Neural progenitor cell (in vitro differentiated cells): ENCODE results near the gene ARMC6. TPM values are rescaled to one million over a fixed set of nuclear protein-coding genes. Genes with fewer than 3 reads are reported as not detected.

Source experiments
- DNase-seq: peaks from one replicate; pipeline ENCODE4 v3.0.0-alpha.2; 2016; ENCODE audit warnings: low spot score
- H2AFZ ChIP-seq: fragments of 200-600 bp; sonication (generic); replicated peaks from 2 replicates; pipeline ENCODE4 v1.6.1; 2016; ENCODE audit warnings: antibody characterized with exemption
- H3F3A ChIP-seq: fragments of 200-600 bp; sonication (generic); 2 replicates; pipeline ENCODE4 v1.6.1; 2016; ENCODE audit warnings: antibody characterized with exemption, low read depth
- H3K27ac ChIP-seq: fragments of 200-600 bp; sonication (generic); 2 replicates; pipeline ENCODE4 v1.5.1; 2016; ENCODE audit warnings: mild to moderate bottlenecking
- H3K27me3 ChIP-seq: fragments of 200-600 bp; sonication (generic); 2 replicates; pipeline ENCODE4 v1.6.1; 2016; ENCODE audit warnings: mild to moderate bottlenecking, moderate library complexity
- H3K36me3 ChIP-seq: fragments of 200-600 bp; sonication (generic); 2 replicates; pipeline ENCODE4 v1.5.1; 2016
- H3K4me1 ChIP-seq: fragments of 200-600 bp; sonication (generic); 2 replicates; pipeline ENCODE4 v1.6.1; 2016; ENCODE audit warnings: mixed run types
- H3K4me2 ChIP-seq: fragments of 200-600 bp; sonication (generic); 2 replicates; pipeline ENCODE4 v1.6.1; 2016
- H3K4me3 ChIP-seq: fragments of 200-600 bp; sonication (generic); 2 replicates; pipeline ENCODE4 v1.5.1; 2016
- H3K79me2 ChIP-seq: fragments of 200-600 bp; sonication (generic); 2 replicates; pipeline ENCODE4 v1.6.1; 2016; ENCODE audit warnings: low read depth
- H3K9ac ChIP-seq: fragments of 200-600 bp; sonication (generic); 2 replicates; pipeline ENCODE4 v1.6.1; 2016
- H3K9me3 ChIP-seq: fragments of 200-600 bp; sonication (generic); 2 replicates; pipeline ENCODE4 v1.5.1; 2016; ENCODE audit warnings: low read depth
- H4K20me1 ChIP-seq: fragments of 200-600 bp; sonication (generic); 2 replicates; pipeline ENCODE4 v1.6.1; 2016; ENCODE audit warnings: low read depth
- H3K27ac Mint-ChIP-seq: 3 replicates; pipeline ENCODE4 v1.8.0; 2021; ENCODE audit warnings: mixed read lengths
- H3K27me3 Mint-ChIP-seq: 2 replicates; pipeline ENCODE4 v1.8.0; 2022; ENCODE audit warnings: low read depth, mild to moderate bottlenecking, inconsistent platforms, moderate library complexity, mixed read lengths; ENCODE audit not compliant: insufficient read depth
- H3K36me3 Mint-ChIP-seq: 3 replicates; pipeline ENCODE4 v1.8.0; 2021; ENCODE audit warnings: mixed read lengths
- H3K4me1 Mint-ChIP-seq: 3 replicates; pipeline ENCODE4 v1.8.0; 2021; ENCODE audit warnings: mixed read lengths
- H3K4me3 Mint-ChIP-seq: 3 replicates; pipeline ENCODE4 v1.8.0; 2021; ENCODE audit warnings: mild to moderate bottlenecking, moderate library complexity, mixed read lengths
- H3K9me3 Mint-ChIP-seq: 3 replicates; pipeline ENCODE4 v1.8.0; 2020; ENCODE audit warnings: mixed read lengths
- EZH2 ChIP-seq: fragments of 200-600 bp; sonication (generic); IDR thresholded peaks from 2 replicates; pipeline ENCODE4 v1.6.1; 2017; ENCODE audit warnings: antibody characterized with exemption, mild to moderate bottlenecking, moderate library complexity
- EZH2phosphoT487 ChIP-seq: fragments of 200-600 bp; sonication (generic); IDR thresholded peaks from 2 replicates; pipeline ENCODE4 v1.6.1; 2017; ENCODE audit warnings: antibody characterized with exemption
- total RNA-seq: library from RNA; depleted of rRNA; stranded (reverse); fragments of >200 nt; gene quantifications from 2 replicates; pipeline ENCODE4 v1.2.3, GENCODE V29; 2015; ENCODE audit warnings: low replicate concordance
- TF ChIP-seq, protein P1 (sequence below): fragments of 200-600 bp; sonication (generic); IDR thresholded peaks from 2 replicates; pipeline ENCODE4 v1.5.1; 2017; ENCODE audit warnings: antibody characterized with exemption, mild to moderate bottlenecking

The ARMC6 gene
- total RNA-seq, 1 donor from 2014 or later, result 18.1 TPM

DNA sequence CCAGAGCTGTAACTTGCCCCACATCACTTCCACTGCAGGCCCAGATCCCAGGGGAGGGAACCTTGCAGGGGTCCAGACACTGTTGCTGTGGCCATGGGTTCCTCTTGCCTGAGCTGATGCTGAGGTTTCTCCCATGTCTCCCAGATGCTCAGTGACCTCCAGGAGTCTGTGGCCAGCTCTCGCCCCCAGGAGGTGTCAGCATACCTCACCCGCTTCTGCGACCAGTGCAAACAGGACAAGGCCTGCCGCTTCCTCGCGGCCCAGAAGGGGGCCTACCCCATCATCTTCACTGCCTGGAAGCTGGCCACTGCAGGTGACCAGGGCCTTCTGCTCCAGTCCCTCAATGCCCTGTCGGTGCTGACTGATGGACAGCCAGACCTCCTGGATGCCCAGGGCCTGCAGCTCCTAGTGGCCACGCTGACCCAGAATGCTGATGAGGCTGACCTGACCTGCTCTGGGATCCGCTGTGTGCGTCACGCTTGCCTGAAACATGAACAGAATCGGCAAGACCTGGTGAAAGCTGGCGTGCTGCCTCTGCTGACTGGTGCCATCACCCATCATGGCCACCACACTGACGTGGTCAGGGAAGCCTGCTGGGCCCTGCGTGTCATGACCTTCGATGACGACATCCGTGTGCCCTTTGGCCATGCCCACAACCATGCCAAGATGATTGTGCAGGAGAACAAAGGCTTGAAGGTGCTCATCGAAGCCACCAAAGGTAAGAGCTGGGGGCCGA is 18.2 kb downstream of the ARMC6 start:
- Histone ChIP-seq H3K27ac (no peak overlapping the region), H3K4me1 (no peaks in the 10 kb centered on the region), H3K27me3 (no peaks in the 10 kb centered on the region), H3K4me2 (no peak overlapping the region), H3K4me3 (no peak overlapping the region), H2AFZ (no peak overlapping the region), H3F3A (no peaks in the 10 kb centered on the region), H3K9ac (no peak overlapping the region), H3K9me3 (no peaks in the 10 kb centered on the region), H4K20me1 (no peaks in the 10 kb centered on the region), H3K79me2 (no peaks in the 10 kb centered on the region), H3K36me3 (no peaks in the 10 kb centered on the region)
- peaks cover 3% of the 10 kb centered on the region for H3K27me3 Mint-ChIP-seq
- peaks cover 8% of the 10 kb centered on the region for H3K36me3 Mint-ChIP-seq
- no peak overlapping the region for H3K27ac Mint-ChIP-seq
- H3K9me3 Mint-ChIP-seq, result no peaks in the 10 kb centered on the region
- no peaks in the 10 kb centered on the region for H3K4me1 Mint-ChIP-seq
- TF ChIP-seq, protein P1, sequence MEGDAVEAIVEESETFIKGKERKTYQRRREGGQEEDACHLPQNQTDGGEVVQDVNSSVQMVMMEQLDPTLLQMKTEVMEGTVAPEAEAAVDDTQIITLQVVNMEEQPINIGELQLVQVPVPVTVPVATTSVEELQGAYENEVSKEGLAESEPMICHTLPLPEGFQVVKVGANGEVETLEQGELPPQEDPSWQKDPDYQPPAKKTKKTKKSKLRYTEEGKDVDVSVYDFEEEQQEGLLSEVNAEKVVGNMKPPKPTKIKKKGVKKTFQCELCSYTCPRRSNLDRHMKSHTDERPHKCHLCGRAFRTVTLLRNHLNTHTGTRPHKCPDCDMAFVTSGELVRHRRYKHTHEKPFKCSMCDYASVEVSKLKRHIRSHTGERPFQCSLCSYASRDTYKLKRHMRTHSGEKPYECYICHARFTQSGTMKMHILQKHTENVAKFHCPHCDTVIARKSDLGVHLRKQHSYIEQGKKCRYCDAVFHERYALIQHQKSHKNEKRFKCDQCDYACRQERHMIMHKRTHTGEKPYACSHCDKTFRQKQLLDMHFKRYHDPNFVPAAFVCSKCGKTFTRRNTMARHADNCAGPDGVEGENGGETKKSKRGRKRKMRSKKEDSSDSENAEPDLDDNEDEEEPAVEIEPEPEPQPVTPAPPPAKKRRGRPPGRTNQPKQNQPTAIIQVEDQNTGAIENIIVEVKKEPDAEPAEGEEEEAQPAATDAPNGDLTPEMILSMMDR, result no peak
- TF ChIP-seq EZH2phosphoT487 (no peak), EZH2 (no peak)
- no peak overlapping the region for H3K4me3 Mint-ChIP-seq
- no peak for DNase-seq

DNA sequence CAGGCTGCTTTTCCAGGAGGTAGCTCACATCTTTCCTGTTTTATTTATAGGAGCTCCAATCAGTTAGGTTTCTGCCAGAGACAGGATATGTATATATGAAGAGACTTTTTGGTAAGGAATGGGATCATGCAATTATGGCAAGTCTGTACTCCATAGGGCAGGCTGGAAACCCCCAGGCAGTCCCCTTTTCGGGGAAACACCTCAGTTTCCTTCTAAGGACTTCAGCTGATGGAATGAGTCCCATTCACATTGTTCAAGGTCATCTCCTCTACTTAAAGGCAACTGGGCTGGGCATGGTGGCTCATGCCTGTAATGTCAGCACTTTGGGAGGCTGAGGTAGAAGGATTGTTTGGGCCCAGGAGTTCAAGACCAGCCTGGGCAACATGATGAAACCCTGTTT is 19.5 kb downstream of the ARMC6 start:
- H3K9me3 ChIP-seq, result no peaks in the 10 kb centered on the region
- no peak overlapping the region for H2AFZ ChIP-seq
- peaks cover 5% of the 10 kb centered on the region for H3K36me3 Mint-ChIP-seq
- no peaks in the 10 kb centered on the region for H3K36me3 ChIP-seq
- H3K9me3 Mint-ChIP-seq, result no peaks in the 10 kb centered on the region
- H3K79me2 ChIP-seq, result no peaks in the 10 kb centered on the region
- H3K9ac ChIP-seq, result no peak overlapping the region
- no peak overlapping the region for H3K4me3 ChIP-seq
- H3K4me3 Mint-ChIP-seq, result no peak overlapping the region
- H3K27me3 ChIP-seq, result no peaks in the 10 kb centered on the region
- no peaks in the 10 kb centered on the region for H4K20me1 ChIP-seq
- H3K27ac ChIP-seq, result no peak overlapping the region
- no peak overlapping the region for H3K27ac Mint-ChIP-seq
- H3K4me1 Mint-ChIP-seq, result no peaks in the 10 kb centered on the region
- no peak overlapping the region for H3K4me2 ChIP-seq
- H3K4me1 ChIP-seq, result no peaks in the 10 kb centered on the region
- H3K27me3 Mint-ChIP-seq, result peaks cover 3% of the 10 kb centered on the region
- TF ChIP-seq, protein P1, result no peak
- TF ChIP-seq EZH2phosphoT487 (no peak), EZH2 (no peak)
- DNase-seq, result no peak
- no peaks in the 10 kb centered on the region for H3F3A ChIP-seq

- Histone ChIP-seq H4K20me1 (no peaks in the 10 kb centered on the region), H3K4me3 (no peak overlapping the region), H2AFZ (no peak overlapping the region), H3K9me3 (no peaks in the 10 kb centered on the region), H3F3A (no peaks in the 10 kb centered on the region), H3K27me3 (no peaks in the 10 kb centered on the region), H3K9ac (no peak overlapping the region), H3K27ac (no peak overlapping the region), H3K36me3 (no peaks in the 10 kb centered on the region), H3K79me2 (no peaks in the 10 kb centered on the region), H3K4me1 (no peaks in the 10 kb centered on the region), H3K4me2 (no peak overlapping the region)
- Mint-ChIP-seq H3K27ac (peak overlapping the region; percentile 53), H3K9me3 (no peaks in the 10 kb centered on the region), H3K36me3 (peaks cover 7% of the 10 kb centered on the region), H3K4me3 (peak overlapping the region; percentile 35), H3K27me3 (peaks cover 3% of the 10 kb centered on the region), H3K4me1 (no peaks in the 10 kb centered on the region)
- TF ChIP-seq, protein P1, result peak; percentile 91
- TF ChIP-seq EZH2 (no peak), EZH2phosphoT487 (no peak)
- DNase-seq, result peak; percentile 91
Observed at GRCh38 chr19:19053508-19054314, 20.3 kb downstream of the ARMC6 start.
